GM12801 (cell line): ENCODE results near the gene PRSS53.

ENCODE experiments used
- TF ChIP-seq, protein P1 (sequence below): IDR thresholded peaks from one replicate; pipeline ENCODE4 v1.5.1; 2011; ENCODE audit warnings: control low read depth; ENCODE audit not compliant: insufficient read length; ENCODE audit errors: extremely low read depth

The PRSS53 gene

DNA sequence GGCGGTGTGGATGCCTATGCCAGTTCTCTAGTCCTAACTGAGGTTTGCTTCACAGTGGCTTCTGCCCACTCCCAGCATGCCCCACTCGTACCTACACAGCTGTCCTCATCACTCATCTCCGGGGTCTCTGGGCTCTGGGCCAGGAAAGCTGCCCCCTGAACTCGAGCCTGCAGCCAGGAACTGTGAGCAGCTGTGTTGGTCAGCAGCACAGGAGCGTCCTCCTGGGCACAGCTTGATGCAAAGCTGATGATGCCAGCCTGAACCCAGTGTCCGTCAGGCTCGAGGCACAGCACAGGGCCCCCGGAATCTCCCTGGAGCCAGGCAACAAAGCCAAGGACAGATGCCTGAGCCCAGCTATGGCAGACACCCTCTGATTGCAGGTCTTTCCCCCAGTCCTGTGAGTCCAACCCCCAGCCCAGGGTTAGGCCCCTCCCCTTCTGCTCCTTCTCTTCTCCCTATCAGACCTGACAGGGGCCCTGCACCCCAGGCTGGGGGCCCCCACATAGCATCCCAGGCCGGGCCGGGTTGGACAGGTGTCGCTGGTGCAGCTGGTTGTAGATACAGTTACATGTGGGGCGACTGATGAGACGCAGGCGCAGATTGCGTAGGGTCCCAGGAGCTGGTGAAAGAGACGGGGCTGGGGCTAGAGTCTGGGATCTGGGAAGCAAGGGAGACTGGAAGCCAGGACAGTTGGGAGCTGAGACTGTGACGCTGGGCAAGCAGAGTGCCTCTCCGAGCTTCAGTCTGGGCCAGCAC, 2.7 kb downstream of the PRSS53 start:
- TF ChIP-seq, protein P1, sequence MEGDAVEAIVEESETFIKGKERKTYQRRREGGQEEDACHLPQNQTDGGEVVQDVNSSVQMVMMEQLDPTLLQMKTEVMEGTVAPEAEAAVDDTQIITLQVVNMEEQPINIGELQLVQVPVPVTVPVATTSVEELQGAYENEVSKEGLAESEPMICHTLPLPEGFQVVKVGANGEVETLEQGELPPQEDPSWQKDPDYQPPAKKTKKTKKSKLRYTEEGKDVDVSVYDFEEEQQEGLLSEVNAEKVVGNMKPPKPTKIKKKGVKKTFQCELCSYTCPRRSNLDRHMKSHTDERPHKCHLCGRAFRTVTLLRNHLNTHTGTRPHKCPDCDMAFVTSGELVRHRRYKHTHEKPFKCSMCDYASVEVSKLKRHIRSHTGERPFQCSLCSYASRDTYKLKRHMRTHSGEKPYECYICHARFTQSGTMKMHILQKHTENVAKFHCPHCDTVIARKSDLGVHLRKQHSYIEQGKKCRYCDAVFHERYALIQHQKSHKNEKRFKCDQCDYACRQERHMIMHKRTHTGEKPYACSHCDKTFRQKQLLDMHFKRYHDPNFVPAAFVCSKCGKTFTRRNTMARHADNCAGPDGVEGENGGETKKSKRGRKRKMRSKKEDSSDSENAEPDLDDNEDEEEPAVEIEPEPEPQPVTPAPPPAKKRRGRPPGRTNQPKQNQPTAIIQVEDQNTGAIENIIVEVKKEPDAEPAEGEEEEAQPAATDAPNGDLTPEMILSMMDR = no peak

DNA sequence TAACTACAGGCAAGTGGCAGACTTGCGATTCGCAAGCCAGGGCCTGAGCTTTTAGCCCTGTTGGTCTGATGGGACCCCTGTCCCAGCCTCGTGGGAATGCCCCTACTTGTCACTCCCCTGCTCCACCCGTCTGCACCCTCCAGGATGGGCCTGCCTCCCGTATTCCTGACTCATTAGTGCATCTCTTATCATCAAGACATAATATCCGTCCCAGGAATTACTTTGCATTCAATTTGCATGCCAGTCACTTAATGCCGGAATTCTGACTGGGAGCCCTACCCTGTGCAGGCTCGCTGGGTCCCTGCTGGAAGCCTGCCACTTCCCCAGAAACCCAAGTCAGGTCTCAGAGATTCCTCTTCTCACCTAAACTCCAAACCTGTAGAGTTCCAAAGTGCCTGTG, 3.3 kb downstream of the PRSS53 start:
- TF ChIP-seq, protein P1 = no peak

DNA sequence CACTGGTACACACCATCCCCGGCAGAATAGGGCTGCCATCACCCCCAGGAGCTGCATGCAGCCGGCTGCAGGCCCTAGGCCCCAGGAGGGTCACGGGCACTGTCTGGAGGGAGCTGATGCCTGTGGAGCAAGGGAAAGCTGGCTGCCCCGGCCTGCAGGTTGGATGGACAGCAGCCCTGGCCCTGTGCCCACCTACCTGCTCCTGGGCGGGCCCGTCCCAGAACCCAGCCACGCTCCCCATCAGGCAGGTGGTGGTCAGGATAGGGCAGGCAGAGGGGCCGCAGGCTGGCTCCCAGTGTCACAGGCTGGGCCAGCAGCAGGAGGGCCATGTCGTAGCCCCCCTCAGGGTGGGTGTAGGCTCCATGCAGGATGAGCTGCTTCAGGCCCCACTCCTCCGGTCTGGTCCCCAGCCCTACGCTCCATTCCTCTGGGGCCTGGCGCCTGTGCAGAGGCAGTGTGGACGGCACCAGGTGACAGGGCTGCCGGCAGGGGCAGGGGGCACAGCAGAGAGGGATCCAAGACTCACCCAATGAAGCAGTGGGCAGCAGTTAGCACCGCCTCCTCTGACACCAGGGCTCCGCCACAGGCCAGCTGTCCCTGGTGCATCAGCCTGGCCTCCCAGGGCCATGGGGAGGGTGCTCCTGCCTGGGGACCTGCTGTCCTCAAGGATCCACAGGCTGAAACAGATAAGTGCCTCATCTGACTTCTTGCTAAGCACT, 4.0 kb downstream of the PRSS53 start:
- TF ChIP-seq, protein P1 = no peak

DNA sequence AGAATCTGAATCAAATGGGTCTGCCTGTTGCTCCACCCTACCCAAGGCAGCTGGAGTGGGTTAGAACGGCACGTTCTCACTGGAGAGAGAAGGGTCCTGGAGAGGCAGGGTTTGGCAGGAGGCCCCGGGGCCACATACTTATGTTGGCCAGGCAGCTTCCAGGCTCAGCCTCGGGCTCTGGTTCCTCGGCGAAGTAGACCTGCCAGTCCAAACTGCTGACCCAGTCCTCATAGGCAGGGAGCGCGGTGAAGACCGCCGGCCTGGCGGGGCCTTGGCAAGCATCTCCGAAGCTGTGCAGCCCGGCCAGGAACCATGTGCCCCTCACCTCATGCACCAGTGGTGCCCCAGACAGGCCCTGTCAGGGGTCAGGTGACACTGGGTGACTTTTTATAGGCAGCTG, 4.8 kb downstream of the PRSS53 start:
- TF ChIP-seq, protein P1 = no peak

DNA sequence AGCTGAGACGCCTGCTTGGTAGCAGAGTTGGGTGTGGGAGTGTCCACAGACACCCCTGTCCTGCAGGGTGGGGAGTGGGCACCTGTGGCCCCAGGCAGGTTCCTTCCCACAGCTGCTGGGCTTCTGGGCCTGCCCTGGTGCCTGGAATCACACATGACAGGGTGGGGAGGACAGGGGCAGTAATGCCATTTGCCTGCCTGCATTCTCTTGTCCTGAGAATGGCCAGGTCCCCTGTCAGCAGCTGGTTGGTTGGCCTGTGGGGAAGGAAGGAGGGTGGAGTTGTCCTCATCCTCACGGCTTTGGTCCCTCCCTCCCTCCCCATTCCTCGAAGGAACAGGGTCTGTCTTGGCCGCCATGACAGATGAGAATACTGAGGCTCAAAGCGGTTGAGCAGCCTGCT, 5.2 kb downstream of the PRSS53 start:
- TF ChIP-seq, protein P1 = no peak

DNA sequence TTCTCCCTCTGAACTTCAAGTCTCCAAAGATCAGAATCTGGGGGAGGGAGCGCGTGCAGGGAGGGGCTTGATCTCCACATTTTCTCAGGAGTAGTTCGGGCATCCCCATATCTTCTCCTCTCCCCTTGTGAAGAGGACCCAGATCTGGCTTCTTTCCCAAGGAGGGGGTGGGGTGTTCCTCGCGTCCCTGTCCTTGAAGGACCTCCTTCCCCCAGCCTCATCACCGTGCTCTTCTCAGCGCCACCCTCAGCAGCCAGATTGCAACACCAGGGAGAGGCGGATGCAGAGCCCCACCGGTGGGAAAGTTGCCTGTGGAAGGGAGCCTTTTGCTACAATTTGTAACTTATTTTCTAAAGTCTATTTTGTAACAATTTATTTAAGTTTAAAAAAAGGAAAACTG, 5.7 kb downstream of the PRSS53 start:
- TF ChIP-seq, protein P1 = no peak

DNA sequence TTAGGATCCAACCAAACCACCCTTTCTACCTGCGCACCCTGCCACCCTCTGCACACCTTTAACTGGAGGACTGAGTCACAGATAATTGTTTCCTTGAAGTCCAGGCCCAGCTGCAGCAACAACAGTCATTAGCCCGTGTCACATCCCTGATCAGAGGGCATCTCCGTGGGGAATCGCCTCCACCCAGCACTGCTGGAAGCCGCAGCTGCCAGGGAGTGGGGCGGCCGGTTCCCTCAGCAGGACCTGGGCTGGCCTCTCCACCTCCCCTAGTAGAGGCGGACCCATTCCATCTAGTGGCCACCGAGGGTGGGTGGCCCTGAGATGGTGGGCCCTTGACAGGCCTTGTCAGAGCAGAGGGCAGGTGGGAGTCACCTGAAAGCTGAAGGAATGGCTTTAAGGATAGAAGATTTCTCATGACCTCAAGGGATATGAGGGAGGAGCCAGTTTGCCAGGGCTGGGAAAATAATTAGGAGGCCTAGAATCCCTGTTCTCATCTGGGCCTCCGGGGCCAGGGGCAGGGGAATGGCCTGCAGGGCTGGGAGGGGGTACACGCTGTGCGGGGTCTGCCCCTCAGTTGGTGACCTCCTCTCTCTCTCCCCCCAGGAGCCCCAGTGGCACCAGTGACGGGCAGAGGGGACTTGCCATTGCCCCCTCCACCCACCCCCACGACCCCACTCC, 6.2 kb downstream of the PRSS53 start:
- TF ChIP-seq, protein P1 = no peak
